ENCODE results near the gene WDR37.
"Not testable (repeated sequence)": the region's sequence is repeated elsewhere in the genome, so short reads cannot be mapped to it uniquely, and the experiment has no call there.

WDR37 gene

DNA sequence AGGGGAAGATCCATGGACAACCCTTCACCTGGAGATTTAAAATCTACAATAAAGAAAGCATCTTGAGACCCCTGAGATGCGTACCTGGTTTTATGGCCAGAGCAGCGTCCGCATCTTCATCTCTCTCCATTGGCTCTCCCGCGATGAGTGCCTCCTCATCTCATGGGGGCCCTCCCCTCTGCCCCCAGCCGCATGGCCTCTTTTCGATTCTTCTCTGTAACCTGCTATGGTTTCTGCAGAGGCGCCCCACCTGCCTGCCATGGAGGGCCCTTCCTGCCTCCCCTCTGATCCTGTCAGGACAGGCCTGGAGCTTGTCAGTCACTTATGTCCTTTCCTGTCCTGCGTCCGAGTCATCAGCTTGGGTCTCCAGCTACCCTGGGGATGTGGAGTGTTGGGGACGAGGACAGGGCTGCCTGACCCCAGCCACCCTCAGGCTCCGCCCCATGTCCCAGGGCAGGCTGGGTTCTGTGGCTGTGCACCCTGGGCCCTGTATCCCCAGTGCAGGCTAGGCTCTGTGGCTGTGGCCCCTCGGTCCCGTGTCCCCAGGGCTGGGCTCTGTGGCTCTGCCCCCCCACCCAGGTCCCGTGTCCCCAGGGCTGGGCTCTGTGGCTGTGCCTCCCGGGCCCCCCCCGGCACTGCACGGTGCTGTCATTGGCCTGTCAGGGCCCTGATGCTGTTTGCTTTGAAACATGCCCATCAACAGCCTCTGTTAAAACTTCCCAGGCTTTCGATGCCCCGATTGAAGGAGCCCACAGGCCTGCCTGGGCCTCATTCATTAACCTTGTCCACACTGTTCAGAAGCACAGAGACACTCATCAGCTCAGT is 99.8 kb downstream of the WDR37 start:
- no peak for DNase-seq

DNA sequence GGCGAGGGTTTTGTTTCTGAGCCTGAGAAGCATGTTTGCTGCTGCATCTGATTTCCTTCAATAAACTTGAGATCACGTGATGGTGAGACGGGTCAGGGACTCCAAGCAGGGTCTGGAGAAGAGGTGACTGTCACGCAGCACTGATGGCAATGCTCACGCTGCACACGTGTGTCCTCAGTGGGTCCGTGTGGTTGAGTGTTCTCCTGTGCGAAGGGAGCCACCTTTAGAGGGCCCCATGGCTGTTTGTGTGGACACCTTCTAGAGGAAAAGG is 100.4 kb downstream of the WDR37 start:
- DNase-seq, result no peak

DNA sequence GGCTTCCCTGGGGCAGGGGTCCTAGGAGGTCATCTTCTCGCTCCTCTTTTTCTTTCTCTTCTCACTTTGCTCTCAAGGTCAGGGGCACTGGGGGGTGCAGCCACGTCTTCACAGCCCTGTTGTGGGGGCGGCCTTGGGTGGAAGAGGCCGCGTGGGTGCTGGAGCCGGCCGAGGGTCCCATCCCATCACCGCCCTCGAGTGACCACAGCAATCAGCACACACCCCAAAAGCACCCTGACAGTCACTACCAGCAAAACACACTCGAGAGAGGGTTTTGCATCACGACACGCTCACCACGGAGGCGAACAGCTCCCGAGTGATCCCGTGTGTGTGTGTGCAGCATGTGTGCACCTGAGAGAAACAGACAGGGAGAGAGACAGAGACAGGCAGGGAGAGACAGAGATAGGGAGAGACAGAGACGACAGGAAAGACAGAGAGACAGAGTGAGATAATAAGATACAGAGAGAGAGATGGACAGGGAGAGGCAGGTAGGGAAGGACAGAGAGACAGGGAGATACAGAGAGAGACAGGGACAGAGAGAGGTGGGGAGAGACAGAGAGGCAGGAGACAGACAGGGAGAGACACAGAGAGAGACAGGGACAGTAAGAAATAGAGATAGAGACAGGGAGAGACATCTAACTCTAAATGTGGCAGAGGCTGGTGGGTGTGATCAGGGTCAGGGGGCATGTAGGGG is 100.9 kb downstream of the WDR37 start:
- DNase-seq, result no peak

DNA sequence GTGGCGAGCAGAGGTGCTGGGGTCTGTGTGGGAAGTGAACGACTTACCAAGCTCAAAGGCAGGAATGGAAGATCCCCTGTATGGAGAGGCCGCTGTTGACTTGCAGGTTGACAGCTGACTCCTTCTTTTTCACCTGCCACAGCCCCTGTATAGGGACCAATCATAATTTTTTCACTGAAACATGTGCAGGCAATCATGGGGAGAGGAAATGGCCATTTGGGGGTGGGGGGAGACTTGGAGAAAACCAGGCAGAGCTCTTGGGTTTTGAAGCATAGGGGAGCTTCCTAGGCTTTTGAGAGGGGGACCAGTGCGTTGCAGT is 101.4 kb downstream of the WDR37 start:
- no peak for DNase-seq

DNA sequence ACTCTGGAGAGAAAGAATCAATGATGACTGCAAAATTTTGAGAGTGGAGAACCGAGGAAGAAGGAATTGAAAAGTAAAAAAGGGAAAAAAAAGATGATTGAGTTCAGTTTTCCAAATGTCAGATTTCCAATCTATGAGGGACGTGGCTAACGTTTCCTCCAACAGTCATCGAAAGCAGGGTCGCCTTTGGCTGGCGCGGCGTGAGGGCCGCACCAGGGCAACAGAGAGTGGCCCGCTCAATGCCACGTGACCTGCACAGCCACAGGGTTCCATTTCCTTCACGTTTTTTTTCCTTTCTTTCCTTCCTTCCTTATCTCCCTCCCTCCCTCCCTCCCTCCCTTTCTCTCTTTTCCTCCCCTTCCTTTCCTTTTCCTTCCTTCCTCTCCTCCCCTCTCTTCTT is 101.9 kb downstream of the WDR37 start:
- no peak for DNase-seq

DNA sequence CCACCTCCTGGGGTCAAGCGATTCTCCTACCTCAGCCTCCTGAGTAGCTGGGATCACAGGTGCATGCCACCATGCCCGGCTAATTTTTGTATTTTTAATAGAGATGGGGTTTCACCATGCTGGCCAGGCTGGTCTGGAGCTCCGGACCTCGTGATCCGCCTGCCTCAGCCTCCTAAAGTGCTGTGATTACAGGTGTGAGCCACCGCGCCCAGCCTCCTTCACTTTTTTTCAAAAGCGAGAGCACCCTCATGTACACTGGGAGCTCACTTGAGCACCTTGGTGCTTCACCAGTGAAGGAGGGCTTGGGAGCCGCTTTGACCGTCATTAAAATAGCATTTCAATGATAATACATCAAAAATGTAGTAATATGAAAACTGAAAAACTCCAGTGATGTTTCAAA is 102.4 kb downstream of the WDR37 start:
- not testable (repeated sequence) for DNase-seq

DNA sequence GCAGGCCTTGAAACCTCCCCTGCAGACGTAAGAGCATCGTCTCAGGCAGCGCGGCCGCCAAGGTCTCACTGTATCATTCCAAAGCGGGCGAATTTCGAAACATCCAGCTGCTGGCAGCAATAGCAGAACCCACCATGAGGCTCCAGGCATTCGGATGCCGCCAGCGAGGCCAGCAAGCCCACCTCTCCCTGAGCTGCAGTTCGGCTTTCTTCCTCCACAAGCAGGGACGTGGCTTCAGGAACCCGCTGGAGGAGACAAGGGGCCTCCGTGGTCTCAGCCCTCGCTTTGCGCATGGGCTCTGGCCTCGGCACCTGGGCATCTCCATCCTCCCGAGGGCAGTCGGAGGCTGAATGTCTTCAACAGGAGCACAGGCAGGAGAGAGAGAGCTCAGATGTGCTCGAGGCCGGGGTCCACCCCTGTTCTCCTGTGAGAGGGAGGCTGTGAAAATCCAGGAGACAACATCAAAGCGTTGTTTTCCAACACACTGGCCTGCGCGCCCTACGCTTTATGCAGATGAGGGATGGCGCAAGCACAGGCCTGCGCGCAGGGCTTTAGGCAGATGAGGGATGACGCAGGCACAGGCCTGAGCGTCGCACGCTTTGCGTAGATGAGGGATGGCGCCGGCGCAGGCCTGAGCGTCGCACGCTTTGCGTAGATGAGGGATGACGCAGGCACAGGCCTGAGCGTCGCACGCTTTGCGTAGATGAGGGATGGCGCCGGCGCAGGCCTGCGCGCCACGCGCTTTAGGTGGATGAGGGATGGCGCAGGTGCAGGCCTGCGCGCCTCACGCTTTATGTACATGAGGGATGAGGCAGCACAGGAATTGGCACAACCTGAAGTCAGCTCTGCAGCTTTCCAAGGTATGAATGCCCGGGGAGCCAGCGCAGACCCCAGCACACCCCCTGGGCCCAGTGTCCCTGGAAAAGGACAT is 103.2 kb downstream of the WDR37 start:
- no peak for DNase-seq

DNA sequence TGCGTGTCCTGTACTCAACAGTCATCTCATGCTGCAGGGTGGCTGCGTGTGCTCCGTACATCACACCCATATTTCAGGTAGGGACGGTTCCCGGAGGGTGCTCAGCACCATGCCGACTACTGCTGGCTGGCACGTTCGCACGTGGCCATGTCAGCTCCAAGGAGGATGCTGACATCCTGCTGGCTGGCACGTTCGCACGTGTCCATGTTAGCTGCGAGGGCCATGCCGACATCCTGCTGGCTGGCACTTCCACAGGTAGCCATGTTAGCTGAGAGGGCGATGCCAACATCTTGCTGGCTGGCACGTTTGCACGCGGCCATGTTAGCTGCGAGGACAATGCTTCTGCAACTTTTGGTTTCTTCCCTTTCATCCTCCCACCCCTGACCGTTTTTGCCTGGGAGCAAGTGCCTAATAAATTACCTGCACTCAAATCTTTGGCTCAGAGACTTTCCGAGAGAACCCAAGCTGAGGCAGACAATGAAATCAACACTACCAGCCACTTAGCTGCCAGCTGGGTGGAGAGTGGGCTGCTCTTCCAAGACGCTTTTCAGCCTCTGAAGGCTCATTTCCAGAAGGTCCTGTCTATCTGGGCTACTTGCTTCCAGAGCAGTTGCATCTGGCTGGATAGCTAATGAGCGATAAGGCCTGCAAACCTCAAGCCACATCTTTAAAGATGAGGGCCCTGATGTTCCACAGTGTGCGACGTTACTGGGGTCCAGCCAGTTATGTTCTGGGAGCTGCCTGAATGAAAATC is 104.6 kb downstream of the WDR37 start:
- no peak for DNase-seq

DNA sequence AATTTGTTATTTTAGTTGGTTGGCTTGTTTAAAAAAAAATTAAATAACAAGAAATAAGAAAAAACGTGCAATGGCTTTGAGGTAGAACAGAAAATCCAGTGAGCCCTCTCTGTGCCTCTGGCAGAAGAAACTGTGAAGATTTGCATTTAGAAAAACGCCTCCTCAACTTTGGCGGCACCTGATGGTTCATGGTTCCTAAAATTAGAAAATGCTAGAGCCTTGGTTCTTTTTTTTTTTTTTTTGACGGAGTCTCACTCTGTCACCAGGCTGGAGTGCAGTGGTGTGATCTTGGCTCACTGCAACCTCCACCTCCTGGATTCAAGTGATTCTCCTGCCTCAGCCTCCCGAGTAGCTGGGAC is 105.1 kb downstream of the WDR37 start:
- DNase-seq, result not testable (repeated sequence)

DNA sequence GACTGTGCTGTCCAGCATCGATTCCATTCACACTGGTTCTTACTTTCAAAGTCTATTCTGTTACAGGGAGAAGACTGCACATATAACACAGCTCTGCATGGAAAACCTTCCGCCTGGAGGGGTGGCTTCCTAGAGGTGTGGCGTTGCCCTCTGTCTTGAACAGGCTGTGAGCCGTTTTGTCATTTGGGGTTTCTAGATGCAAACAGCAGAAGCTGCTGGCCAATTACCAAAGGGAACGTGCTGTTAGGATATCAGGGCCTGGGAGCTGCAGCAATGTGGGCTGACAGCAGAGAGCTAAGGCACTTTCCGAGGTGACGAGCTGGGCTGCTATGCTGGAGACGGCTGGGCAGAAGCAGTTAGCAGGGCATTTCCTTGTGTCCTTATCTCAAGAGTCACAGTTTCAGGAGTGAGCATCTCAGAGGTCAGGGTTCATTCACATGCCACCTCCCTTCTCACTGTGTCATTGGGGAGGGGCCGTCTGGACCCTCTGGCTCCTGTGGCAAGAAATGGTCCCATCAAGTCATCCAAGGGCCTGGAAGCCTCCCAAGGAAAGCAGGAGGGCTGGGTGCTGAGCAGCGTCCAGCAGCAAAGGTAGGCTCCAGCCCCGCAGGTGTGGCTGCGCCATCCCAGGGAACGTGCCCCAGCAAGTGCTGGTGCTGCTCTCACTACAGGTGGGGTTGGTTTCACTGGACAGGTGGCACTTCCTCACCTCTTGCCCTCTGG is 106.5 kb downstream of the WDR37 start:
- no peak for DNase-seq

DNA sequence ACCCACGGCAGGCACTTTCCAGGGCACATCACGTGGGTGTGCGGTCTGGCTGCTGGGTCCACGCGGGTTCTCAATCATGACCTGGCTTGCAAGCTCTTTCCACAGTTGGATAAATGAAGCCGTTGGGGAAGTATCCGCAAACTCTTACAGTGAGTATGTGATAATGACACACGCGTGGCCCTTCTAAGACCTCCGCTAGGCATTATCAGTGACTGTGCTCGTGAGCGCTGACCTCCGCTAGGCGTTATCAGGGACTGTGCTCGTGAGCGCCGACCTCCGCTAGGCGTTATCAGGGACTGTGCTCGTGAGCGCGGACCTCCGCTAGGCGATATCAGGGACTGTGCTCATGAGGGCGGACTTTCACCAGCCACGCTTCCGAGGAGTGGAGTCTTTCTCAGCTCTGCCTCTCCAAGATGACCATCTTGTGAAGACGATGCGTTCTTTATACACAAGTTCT is 107.0 kb downstream of the WDR37 start:
- no peak for DNase-seq

DNA sequence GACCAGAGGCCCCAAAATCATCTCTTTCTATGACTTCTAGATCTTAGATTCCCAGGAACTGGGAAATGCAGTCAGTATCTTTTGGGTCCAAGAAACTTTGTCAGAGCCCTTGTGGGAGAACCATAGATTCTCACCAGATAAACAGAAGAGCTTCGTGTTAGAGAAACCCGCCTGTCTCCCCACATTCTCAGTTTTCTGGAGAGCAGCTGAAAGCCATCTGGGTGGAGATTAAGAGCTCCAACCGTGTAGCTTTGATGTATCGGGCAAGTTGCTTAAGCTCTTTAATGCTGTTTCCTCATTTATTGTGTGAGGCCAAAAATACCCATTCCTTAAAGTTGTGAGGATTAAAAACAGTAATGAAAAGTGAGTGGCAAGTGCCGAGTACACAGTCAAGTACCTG is 107.6 kb downstream of the WDR37 start:
- DNase-seq, result no peak

DNA sequence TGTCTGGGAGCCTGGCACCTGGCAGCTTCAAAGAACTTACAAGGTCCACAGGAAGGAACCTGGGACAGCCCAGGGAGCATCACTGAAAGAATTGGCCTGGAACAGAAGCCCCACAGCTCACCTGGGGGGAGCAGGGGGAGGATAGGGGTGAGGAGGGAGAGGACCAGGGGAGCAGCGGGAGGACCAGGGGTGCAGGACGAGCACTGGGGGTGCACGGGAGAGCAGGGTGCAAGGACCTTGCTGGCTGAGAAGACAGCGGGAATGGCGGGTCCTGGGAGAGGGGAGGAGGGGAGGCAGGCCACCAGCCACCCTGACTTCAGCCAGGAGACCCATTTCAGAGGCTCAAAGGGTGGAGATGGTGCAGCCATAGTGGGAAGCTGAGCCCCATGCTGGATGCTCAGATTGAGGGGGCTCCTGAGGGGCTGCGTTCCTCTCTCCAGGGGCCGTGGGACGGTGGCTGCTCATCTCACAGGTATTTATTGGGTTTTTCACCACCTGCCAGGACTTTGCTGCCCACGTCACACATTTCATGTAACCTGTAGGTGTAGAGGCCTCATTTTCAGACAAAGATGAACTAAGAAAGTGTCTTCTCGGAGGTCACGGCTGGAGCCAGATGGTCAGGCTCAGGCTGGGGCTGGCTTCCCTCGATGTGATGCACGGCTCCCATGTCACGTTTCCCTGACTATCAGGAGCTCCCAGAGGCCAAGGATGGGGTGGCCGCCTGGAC is 110.1 kb downstream of the WDR37 start:
- DNase-seq, result no peak

DNA sequence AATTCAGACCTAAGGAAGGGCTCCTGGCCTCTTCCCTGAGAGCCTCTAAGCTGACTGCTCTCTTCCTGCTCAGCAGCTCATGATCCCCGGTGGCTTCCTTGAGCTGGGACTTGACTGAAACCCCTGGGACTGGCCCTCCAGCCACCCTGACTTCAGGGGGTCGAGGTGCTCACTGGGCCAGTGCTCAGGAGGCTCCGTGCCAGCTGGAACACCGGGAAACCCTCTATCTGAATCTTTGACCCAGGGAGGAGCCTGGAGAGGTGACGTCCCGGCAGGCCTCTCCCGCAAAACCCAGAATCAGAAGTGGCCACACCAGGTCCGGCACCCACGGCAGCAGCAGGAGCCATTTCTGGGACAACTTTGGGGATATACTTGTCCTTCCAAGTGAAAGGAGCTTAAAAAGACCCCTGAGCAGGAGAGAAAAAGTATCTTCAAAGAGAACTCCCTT is 110.7 kb downstream of the WDR37 start:
- no peak for DNase-seq

DNA sequence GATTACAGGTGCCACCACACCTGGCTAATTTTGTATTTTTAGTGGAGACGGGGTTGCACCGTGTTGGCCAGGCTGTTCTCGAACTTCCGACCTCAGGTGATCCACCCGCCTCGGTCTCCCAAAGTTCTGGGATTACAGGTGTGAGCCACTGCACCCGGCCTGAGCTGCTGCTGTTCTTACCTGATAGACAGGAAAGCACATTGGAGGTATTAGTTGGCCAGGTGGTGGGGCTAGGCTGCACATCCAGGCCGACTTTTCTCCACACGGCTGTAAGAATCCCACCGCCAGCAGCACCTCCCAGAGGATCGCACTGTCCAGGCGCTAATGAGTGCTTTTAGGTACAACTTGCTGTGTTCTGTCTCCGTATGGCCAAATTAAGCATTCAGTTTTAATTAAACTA is 112.6 kb downstream of the WDR37 start:
- no peak for DNase-seq

DNA sequence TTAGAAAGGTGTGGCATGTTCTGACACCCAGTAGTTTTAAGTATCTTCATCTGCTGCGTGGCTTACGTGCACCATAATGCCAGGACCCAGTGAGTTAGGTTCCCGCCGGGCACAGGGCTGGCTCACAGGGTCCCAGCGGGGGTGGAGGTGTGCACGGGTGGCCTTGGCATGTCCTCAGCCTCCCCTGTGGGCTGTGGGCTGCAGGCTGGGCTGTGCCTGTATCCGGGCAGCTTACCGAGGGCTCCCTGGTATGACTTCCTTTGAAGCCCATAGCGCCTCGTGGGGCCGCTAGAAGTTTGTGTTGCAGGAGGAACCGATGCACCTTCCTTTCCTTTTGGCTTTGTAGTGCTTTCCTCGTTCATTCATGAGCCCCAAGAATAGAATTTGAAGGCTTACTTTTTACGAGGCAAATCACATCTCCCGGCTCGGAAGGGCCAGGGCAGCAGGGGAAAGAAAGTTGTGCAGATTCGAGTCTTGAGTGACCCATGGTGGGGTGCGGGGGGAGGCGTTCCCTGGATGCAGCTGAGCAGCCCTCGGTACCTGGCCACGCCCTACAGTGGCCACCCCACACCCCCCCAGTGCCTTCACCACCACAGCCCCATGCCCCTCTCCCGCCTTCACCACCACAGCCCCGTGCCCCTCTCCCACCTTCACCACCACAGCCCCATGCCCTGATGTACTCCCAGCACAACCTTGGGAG is 113.2 kb downstream of the WDR37 start:
- no peak for DNase-seq

DNA sequence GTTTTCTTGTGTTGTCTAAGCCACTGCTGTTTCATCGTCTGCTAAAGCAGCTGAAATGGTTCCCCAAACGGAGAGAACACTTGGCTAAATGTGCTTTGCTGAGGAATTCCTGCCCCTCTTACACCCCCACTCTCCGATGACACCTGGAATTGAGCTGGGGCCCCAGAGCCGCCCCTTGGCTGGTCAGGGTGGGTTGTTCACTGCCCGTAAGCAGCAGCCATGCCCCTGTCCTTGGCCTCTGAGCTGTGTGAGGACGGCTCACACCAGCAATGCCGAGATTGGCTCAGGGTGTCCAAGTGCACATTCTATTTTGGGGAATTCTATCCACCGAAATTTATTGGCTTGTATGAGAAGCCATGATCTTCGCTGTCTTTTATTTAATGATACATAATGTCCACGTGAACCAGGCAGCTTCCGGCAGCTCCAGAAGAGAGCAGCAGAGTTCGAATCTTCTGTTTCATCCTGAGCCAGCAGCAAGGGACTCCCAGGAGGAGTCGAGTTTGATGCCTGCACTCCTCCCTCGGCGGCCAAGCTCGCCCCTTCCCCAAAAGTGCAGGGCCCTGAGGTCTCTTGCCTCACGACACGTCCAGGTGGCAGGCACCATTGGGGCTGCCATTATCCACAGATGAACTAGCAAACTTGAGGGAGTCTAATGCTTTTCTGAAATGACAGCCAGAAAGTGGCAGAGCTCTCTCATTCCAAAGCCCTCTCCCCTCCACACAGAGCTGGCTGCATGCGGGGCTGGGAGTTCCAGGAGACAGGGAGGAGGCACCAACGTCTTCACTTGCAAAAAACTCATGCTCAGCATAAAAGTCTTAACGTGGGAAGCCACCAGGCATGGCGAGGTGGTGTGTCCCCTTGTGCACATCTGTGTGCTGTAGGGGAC is 114.0 kb downstream of the WDR37 start:
- no peak for DNase-seq

DNA sequence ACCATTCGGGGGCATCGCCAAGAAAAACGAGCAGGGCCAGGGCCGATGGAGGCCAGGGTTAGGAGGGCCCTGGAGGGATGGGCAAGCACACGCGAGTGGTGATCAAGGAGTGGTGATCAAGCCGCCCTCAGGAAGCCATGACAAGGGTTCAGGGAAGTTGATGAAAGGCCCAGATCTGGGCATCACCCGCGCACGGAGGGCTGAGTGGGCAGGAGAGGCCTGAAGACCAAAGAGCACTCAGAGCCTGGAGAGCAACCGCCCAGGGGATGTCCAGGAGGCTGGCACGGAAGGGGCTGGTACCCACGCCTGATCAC is 114.6 kb downstream of the WDR37 start:
- no peak for DNase-seq

DNA sequence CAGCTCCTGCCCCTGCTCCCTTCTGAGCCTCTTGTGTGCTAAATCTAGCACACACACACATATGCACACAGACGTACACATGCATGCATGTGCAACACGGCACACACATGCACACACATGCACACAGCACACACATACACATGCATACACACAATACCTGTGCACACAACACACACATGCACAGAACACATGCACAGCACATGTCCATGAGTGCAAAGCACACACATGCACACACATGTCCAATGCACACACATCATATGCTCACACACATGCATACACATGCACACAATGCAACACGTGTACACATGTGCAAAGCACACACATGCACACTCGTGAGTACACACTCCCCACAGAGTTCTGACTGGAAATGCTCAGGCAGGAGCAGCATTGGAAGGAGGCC is 115.0 kb downstream of the WDR37 start:
- no peak for DNase-seq

DNA sequence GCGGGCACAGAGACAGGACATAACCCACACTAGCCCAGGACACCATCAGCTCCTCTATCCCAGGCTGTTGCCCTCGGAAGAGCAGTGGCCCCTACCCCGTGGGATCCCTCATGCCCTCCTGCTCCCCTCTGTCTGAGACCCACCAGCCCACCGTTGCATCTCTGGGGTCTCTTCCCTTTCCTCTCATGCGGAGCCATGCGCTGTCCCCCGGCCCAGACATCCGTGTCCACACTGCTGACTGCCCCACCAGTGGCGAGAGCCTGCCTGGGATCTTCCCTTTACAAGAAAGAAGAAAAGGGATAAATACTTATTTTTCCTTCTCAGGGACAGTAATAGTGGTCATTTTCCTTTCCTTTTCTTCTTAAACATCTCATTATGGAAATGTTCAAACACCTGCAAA is 115.4 kb downstream of the WDR37 start:
- no peak for DNase-seq
